NK-92 (cell line): ENCODE measurements around the gene NAV3.

Source experiments
- DNase-seq: peaks from one replicate; lab custom pipeline; 2025; ENCODE audit not compliant: unreplicated experiment; lab: John Stamatoyannopoulos, UW

The NAV3 gene

GRCh38 chr12:77980782-77981181, 150.1 kb downstream of the NAV3 start:
- no peak for DNase-seq

- DNase-seq = no peak
These were observed 153.2 kb downstream of the NAV3 start for GRCh38 chr12:77983859-77984258.

- no peak for DNase-seq
These were observed 162.1 kb downstream of the NAV3 start for GRCh38 chr12:77992760-77993159.

GRCh38 chr12:77993658-77994057, 163.0 kb downstream of the NAV3 start:
- DNase-seq = no peak

- no peak for DNase-seq
These were observed 164.9 kb downstream of the NAV3 start for GRCh38 chr12:77995436-77996167.

- no peak for DNase-seq
These were observed 166.0 kb downstream of the NAV3 start for GRCh38 chr12:77996670-77997069.

GRCh38 chr12:77998236-77998786, 167.6 kb downstream of the NAV3 start:
- no peak for DNase-seq

- no peak for DNase-seq
These were observed 168.5 kb downstream of the NAV3 start for GRCh38 chr12:77999074-77999715.

GRCh38 chr12:78002878-78003277, 172.2 kb downstream of the NAV3 start:
- no peak for DNase-seq

- DNase-seq = no peak
These were observed 173.8 kb downstream of the NAV3 start for GRCh38 chr12:78004249-78005093.

GRCh38 chr12:78005094-78005492, 174.4 kb downstream of the NAV3 start:
- DNase-seq = no peak

GRCh38 chr12:78007173-78007572, 176.5 kb downstream of the NAV3 start:
- no peak for DNase-seq

- no peak for DNase-seq
These were observed 178.3 kb downstream of the NAV3 start for GRCh38 chr12:78009031-78009430.

GRCh38 chr12:78018171-78018910, 187.6 kb downstream of the NAV3 start:
- no peak for DNase-seq

GRCh38 chr12:78018939-78019338, 188.2 kb downstream of the NAV3 start:
- DNase-seq = no peak

GRCh38 chr12:78028426-78028825, 197.7 kb downstream of the NAV3 start:
- no peak for DNase-seq

- DNase-seq = no peak
These were observed 203.3 kb downstream of the NAV3 start for GRCh38 chr12:78034025-78034424.

- no peak for DNase-seq
These were observed 205.4 kb downstream of the NAV3 start for GRCh38 chr12:78035901-78036606.

- no peak for DNase-seq
These were observed 206.2 kb downstream of the NAV3 start for GRCh38 chr12:78036874-78037273.

GRCh38 chr12:78037707-78038106, 207.0 kb downstream of the NAV3 start:
- no peak for DNase-seq
